Endothelial cell of umbilical vein (primary cell): ENCODE results near the gene CPNE5. TPM values are rescaled to one million over a fixed set of nuclear protein-coding genes. Genes with fewer than 3 reads are reported as not detected.

Source experiments
- BruUV-seq: library from RNA; stranded (reverse); fragments of 400-500 nt; replicated peaks from 2 replicates; lab custom pipeline; 2021; lab: Mats Ljungman, UMichigan
- CTCF ChIA-PET: fragments of 300-600, 350-600 bp; sonication (Branson Sonifier 250); formaldehyde crosslinking; loops from one replicate; lab custom pipeline; 2021; ENCODE audit warnings: antibody characterized with exemption, inconsistent platforms; lab: Charles Lee
- POLR2A ChIA-PET: fragments of 300-600, 350-600 bp; sonication (Branson Sonifier 250); formaldehyde crosslinking; loops from one replicate; lab custom pipeline; 2021; ENCODE audit warnings: antibody characterized with exemption, inconsistent platforms; lab: Charles Lee
- DNase-seq: peaks from one replicate; pipeline ENCODE4 v3.0.0-alpha.2; 2011; ENCODE audit warnings: low read depth, low spot score
- FAIRE-seq: peaks from 2 replicates; lab custom pipeline; 2011; peaks lifted over from hg19 to GRCh38; lab: Jason Lieb, UNC
- H2AFZ ChIP-seq: 2 replicates; pipeline ENCODE4 v1.6.0; 2012; ENCODE audit warnings: low read depth, low read length, control low read depth, inconsistent platforms
- H3K27ac ChIP-seq: 2 replicates; pipeline ENCODE4 v1.5.1; 2011; ENCODE audit warnings: low read depth, mild to moderate bottlenecking, control low read depth, low read length, moderate library complexity; ENCODE audit not compliant: insufficient read depth
- H3K27me3 ChIP-seq, 2 experiments: 2 replicates each; pipeline versions ENCODE4 v1.6.0 to v1.6.1; 2011; ENCODE audit warnings: low read length in 2 of 2, mixed read lengths in 1 of 2; ENCODE audit not compliant: control insufficient read depth in 2 of 2, insufficient read depth in 2 of 2
- H3K36me3 ChIP-seq, 2 experiments: 2 replicates in 1 of 2; 3 replicates in 1 of 2; pipeline ENCODE4 v1.5.1; 2011; ENCODE audit warnings: low read length in 2 of 2, mild to moderate bottlenecking in 1 of 2, moderate library complexity in 1 of 2; ENCODE audit not compliant: control insufficient read depth in 2 of 2, insufficient read depth in 2 of 2; ENCODE audit errors: extremely low read depth in 1 of 2
- H3K4me1 ChIP-seq: 3 replicates; pipeline ENCODE4 v1.5.1; 2011; ENCODE audit warnings: mild to moderate bottlenecking, low read length; ENCODE audit not compliant: control insufficient read depth, insufficient read depth; ENCODE audit errors: extremely low read depth
- H3K4me2 ChIP-seq: 2 replicates; pipeline ENCODE4 v1.6.1; 2011; ENCODE audit warnings: low read length, control low read depth, mixed read lengths; ENCODE audit not compliant: insufficient read depth
- H3K4me3 ChIP-seq, 3 experiments: fragments of 200-600 bp in 1 of 3; sonication (generic), shearing (Covaris generic) in 1 of 3; replicated peaks in 1 of 3; 2 replicates each; pipeline ENCODE4 v1.5.1; 2011 to 2016; ENCODE audit warnings: control low read depth in 3 of 3, low read length in 3 of 3, mild to moderate bottlenecking in 2 of 3, inconsistent platforms in 1 of 3, low read depth in 1 of 3, moderate library complexity in 1 of 3; ENCODE audit not compliant: insufficient read depth in 1 of 3
- H3K79me2 ChIP-seq: 2 replicates; pipeline ENCODE4 v1.6.0; 2012; ENCODE audit warnings: low read length, inconsistent platforms; ENCODE audit not compliant: control insufficient read depth, insufficient read depth
- H3K9ac ChIP-seq: replicated peaks from 2 replicates; pipeline ENCODE3; 2011; ENCODE audit warnings: low read length, control low read depth; ENCODE audit not compliant: insufficient read depth; ENCODE audit errors: extremely low read depth
- H3K9me1 ChIP-seq: replicated peaks from 3 replicates; pipeline ENCODE4 v1.6.0; 2011; ENCODE audit warnings: mild to moderate bottlenecking, low read length; ENCODE audit not compliant: control insufficient read depth, insufficient read depth; ENCODE audit errors: extremely low read depth
- H3K9me3 ChIP-seq: replicated peaks from 2 replicates; pipeline ENCODE4 v1.5.1; 2012; ENCODE audit warnings: low read length, inconsistent platforms; ENCODE audit not compliant: control insufficient read depth, insufficient read depth
- H4K20me1 ChIP-seq: replicated peaks from 2 replicates; pipeline ENCODE3; 2011; ENCODE audit warnings: mild to moderate bottlenecking, low read length; ENCODE audit not compliant: control insufficient read depth, insufficient read depth; ENCODE audit errors: extremely low read depth
- CTCF ChIP-seq, 2 donors: IDR thresholded peaks; 1 replicate in 1 of 2; 2 replicates in 1 of 2; pipeline ENCODE4 v1.5.1; 2011; ENCODE audit warnings: low read length in 2 of 2, mild to moderate bottlenecking in 2 of 2, moderate library complexity in 2 of 2, control low read depth in 1 of 2, inconsistent platforms in 1 of 2, low read depth in 1 of 2; ENCODE audit not compliant: insufficient read depth in 1 of 2; ENCODE audit errors: extremely low read depth in 1 of 2
- EZH2 ChIP-seq: IDR thresholded peaks from 2 replicates; pipeline ENCODE4 v1.6.1; 2012; ENCODE audit warnings: borderline replicate concordance, low read depth, mild to moderate bottlenecking, moderate library complexity, low read length, inconsistent platforms; ENCODE audit not compliant: severe bottlenecking
- FOS ChIP-seq: IDR thresholded peaks from 2 replicates; pipeline ENCODE4 v1.6.1; 2011; ENCODE audit warnings: mild to moderate bottlenecking, low read length, moderate library complexity, borderline replicate concordance; ENCODE audit not compliant: insufficient read depth
- JUN ChIP-seq: IDR thresholded peaks from 2 replicates; pipeline ENCODE4 v1.6.1; 2011; ENCODE audit warnings: borderline replicate concordance, low read depth; ENCODE audit not compliant: insufficient read length, insufficient read depth
- MAX ChIP-seq: IDR thresholded peaks from 2 replicates; pipeline ENCODE4 v1.6.1; 2011; ENCODE audit not compliant: insufficient read depth, insufficient read length
- MYC ChIP-seq: IDR thresholded peaks from one replicate; pipeline ENCODE4 v1.6.1; 2011; ENCODE audit warnings: mild to moderate bottlenecking, low read depth, low read length
- POLR2A ChIP-seq: IDR thresholded peaks from 2 replicates; pipeline ENCODE4 v1.6.1; 2012; ENCODE audit warnings: low read depth, mild to moderate bottlenecking, control low read depth, low read length
- POLR2AphosphoS5 ChIP-seq: IDR thresholded peaks from 2 replicates; pipeline ENCODE4 v1.6.1; 2012; ENCODE audit warnings: low read depth, mild to moderate bottlenecking, control low read depth, low read length, moderate library complexity; ENCODE audit not compliant: insufficient read depth
- dilution Hi-C: fragments of 300-500 bp; cut with MboI; formaldehyde crosslinking; loops from one replicate; pipeline ENCODE4 v1.15.0; 2019; ENCODE audit warnings: low sequenced_read_pairs; ENCODE audit not compliant: extremely low pct_ligation_motif_present
- intact Hi-C: fragments of 100-400 bp; cut with micrococcal nuclease; formaldehyde crosslinking; loops from one replicate; pipeline ENCODE4 v1.10.0; 2022
- polyA plus RNA-seq, 4 experiments: library from polyadenylated mRNA; depleted of rRNA in 3 of 4; stranded (reverse) in 3 of 4; unstranded in 1 of 4; fragments of >200 nt; gene quantifications; 2 replicates each; pipeline versions ENCODE4 v1.2.1 to v1.2.3, GENCODE V29; 2011 to 2012; ENCODE audit warnings: missing spikeins in 1 of 4
- total RNA-seq: library from RNA; stranded (reverse); gene quantifications from 2 replicates; pipeline ENCODE4 v1.2.3, GENCODE V29; 2021

CPNE5 gene
- total and polyA plus RNA-seq, 2 donors (not counting 3 experiments of a cell fraction or from before 2014, with no cell fraction given): 18.8 to 49.4 TPM

- CTCF ChIA-PET: interaction anchor here (1.0 to 3.8 kb wide), 5 partner anchors 8 to 182 kb away, joined by 3 to 24 read pairs (median 5); no protein-coding TSS in a partner anchor
- H3K9ac ChIP-seq: no peak overlapping the region
- DNase-seq (no peak), FAIRE-seq (no peak)
- H3K4me1 ChIP-seq: peaks cover 24% of the 10 kb centered on the region
- no peak overlapping the region for H3K27ac ChIP-seq
- dilution Hi-C loops (no loop called here), intact Hi-C loops (no loop called here)
- H3K4me2 ChIP-seq: no peak overlapping the region
- no peaks in the 10 kb centered on the region for H3K27me3 ChIP-seq
- BruUV-seq: no TSS peak
- no peaks in the 10 kb centered on the region for H4K20me1 ChIP-seq
- no peak overlapping the region for H3K4me3 ChIP-seq
- POLR2A ChIA-PET: no interaction called here
- H3K36me3 ChIP-seq: peaks cover 0 to 8% of the 10 kb centered on the region in 2 experiments
- no peak overlapping the region for H2AFZ ChIP-seq
- H3K79me2 ChIP-seq: no peaks in the 10 kb centered on the region
- no peak for TF ChIP-seq FOS
- no peak for TF ChIP-seq CTCF (IDR thresholded peaks at IDR 0.05; ENCODE audit: extremely low read depth in 1 of 2, insufficient read depth in 1 of 2, low read depth in 1 of 2, low read length in 2 of 2)
- TF ChIP-seq POLR2AphosphoS5: no peak
- TF ChIP-seq POLR2A: no peak
- no peak for TF ChIP-seq EZH2
- no peak for TF ChIP-seq JUN
- no peak for TF ChIP-seq MAX
- TF ChIP-seq MYC: no peak
- no peaks in the 10 kb centered on the region for H3K9me1 ChIP-seq
- no peaks in the 10 kb centered on the region for H3K9me3 ChIP-seq
These were observed 2.9 kb downstream of the CPNE5 start for GRCh38 chr6:36836111-36837021.
